Measurements from ENCODE around the gene TBC1D1. TPM values are rescaled to one million over a fixed set of nuclear protein-coding genes. Genes with fewer than 3 reads are reported as not detected.

Gene TBC1D1
- total RNA-seq, 1 donor from 2014 or later: 113 TPM

- no peak overlapping the region for H3K4me3 Mint-ChIP-seq
- H3K4me1 Mint-ChIP-seq: peaks cover 18% of the 10 kb centered on the region
- peaks cover 4% of the 10 kb centered on the region for H3K36me3 Mint-ChIP-seq (ENCODE audit: low read depth)
- no peaks in the 10 kb centered on the region for H3K9me3 Mint-ChIP-seq
- DNase-seq (ENCODE audit: low read depth, low spot score): no peak
- H3K27ac Mint-ChIP-seq (ENCODE audit: unreplicated experiment): no peak overlapping the region
- no peaks in the 10 kb centered on the region for H3K27me3 Mint-ChIP-seq (ENCODE audit: low read depth)
- no peak for TF ChIP-seq CTCF (conservative IDR thresholded peaks at IDR 0.05)
Observed at GRCh38 chr4:38150766-38151165, 259.9 kb downstream of the TBC1D1 start.

GRCh38 chr4:38151873-38152272, 261.0 kb downstream of the TBC1D1 start:
- TF ChIP-seq CTCF (conservative IDR thresholded peaks at IDR 0.05): no peak
- Mint-ChIP-seq H3K4me1 (peaks cover 18% of the 10 kb centered on the region), H3K27me3 (ENCODE audit: low read depth) (no peaks in the 10 kb centered on the region), H3K27ac (ENCODE audit: unreplicated experiment) (no peak overlapping the region), H3K36me3 (ENCODE audit: low read depth) (peaks cover 4% of the 10 kb centered on the region), H3K4me3 (no peak overlapping the region), H3K9me3 (no peaks in the 10 kb centered on the region)
- DNase-seq (ENCODE audit: low read depth, low spot score): no peak

- H3K36me3 Mint-ChIP-seq (ENCODE audit: low read depth): peaks cover 4% of the 10 kb centered on the region
- no peak overlapping the region for H3K4me3 Mint-ChIP-seq
- peaks cover 18% of the 10 kb centered on the region for H3K4me1 Mint-ChIP-seq
- no peak for TF ChIP-seq CTCF (conservative IDR thresholded peaks at IDR 0.05)
- no peaks in the 10 kb centered on the region for H3K9me3 Mint-ChIP-seq
- DNase-seq (ENCODE audit: low read depth, low spot score): no peak
- peak overlapping the region; percentile 15 for H3K27ac Mint-ChIP-seq (ENCODE audit: unreplicated experiment)
- no peaks in the 10 kb centered on the region for H3K27me3 Mint-ChIP-seq (ENCODE audit: low read depth)
Observed at GRCh38 chr4:38152305-38152704, 261.4 kb downstream of the TBC1D1 start.

- Mint-ChIP-seq H3K27ac (ENCODE audit: unreplicated experiment) (peak overlapping the region; percentile 78), H3K9me3 (no peaks in the 10 kb centered on the region), H3K36me3 (ENCODE audit: low read depth) (peaks cover 2% of the 10 kb centered on the region), H3K4me3 (no peak overlapping the region), H3K27me3 (ENCODE audit: low read depth) (no peaks in the 10 kb centered on the region), H3K4me1 (peaks cover 18% of the 10 kb centered on the region)
- no peak for TF ChIP-seq CTCF (conservative IDR thresholded peaks at IDR 0.05)
- no peak for DNase-seq (ENCODE audit: low read depth, low spot score)
Observed at GRCh38 chr4:38152721-38153386, 262.0 kb downstream of the TBC1D1 start.

- H3K4me3 Mint-ChIP-seq: no peak overlapping the region
- no peak for TF ChIP-seq CTCF (conservative IDR thresholded peaks at IDR 0.05)
- peaks cover under 1% of the 10 kb centered on the region for H3K9me3 Mint-ChIP-seq
- no peaks in the 10 kb centered on the region for H3K36me3 Mint-ChIP-seq (ENCODE audit: low read depth)
- no peaks in the 10 kb centered on the region for H3K27me3 Mint-ChIP-seq (ENCODE audit: low read depth)
- DNase-seq (ENCODE audit: low read depth, low spot score): no peak
- no peak overlapping the region for H3K27ac Mint-ChIP-seq (ENCODE audit: unreplicated experiment)
- peaks cover 18% of the 10 kb centered on the region for H3K4me1 Mint-ChIP-seq
Observed at GRCh38 chr4:38153387-38153760, 262.5 kb downstream of the TBC1D1 start.
